ENCODE results near the gene FOXC2.

FOXC2 gene

GRCh38 chr16:86616906-86617305, 50.3 kb downstream of the FOXC2 start:
- DNase-seq (ENCODE audit: low read depth), result no peak

- DNase-seq (ENCODE audit: low read depth), result no peak
Measured at GRCh38 chr16:86618431-86619238, 52.0 kb downstream of the FOXC2 start.

Measured in HS-27A (cell line).